OCI-LY1 (cell line): ENCODE measurements around the gene TMEM107.

ENCODE experiments used
- H2AFZ ChIP-seq: fragments of 200-600 bp; sonication (generic), shearing (Covaris generic); 2 replicates; pipeline ENCODE4 v1.6.0; 2014; ENCODE audit warnings: antibody characterized with exemption, mild to moderate bottlenecking, low read length
- H3F3A ChIP-seq: fragments of 200-600 bp; sonication (generic), shearing (Covaris generic); 2 replicates; pipeline ENCODE4 v1.6.0; 2014; ENCODE audit warnings: mild to moderate bottlenecking, antibody characterized with exemption, low read length, moderate library complexity; ENCODE audit not compliant: insufficient read depth
- H3K27ac ChIP-seq: fragments of 200-600 bp; sonication (generic); 2 replicates; pipeline ENCODE4 v1.5.1; 2014; ENCODE audit warnings: low read length, mixed run types, mild to moderate bottlenecking, low read depth; ENCODE audit not compliant: poor library complexity, severe bottlenecking
- H3K27me3 ChIP-seq: fragments of 200-600 bp; sonication (generic); 2 replicates; pipeline ENCODE4 v1.6.0; 2014; ENCODE audit warnings: antibody characterized with exemption, mild to moderate bottlenecking, low read length, moderate library complexity; ENCODE audit not compliant: insufficient read depth
- H3K36me3 ChIP-seq: fragments of 200-600 bp; sonication (generic); 2 replicates; pipeline ENCODE4 v1.6.1; 2014; ENCODE audit warnings: mild to moderate bottlenecking, antibody characterized with exemption, low read length, moderate library complexity, mixed read lengths; ENCODE audit not compliant: insufficient read depth
- H3K4me1 ChIP-seq: fragments of 200-600 bp; sonication (generic); 2 replicates; pipeline ENCODE4 v1.5.1; 2014; ENCODE audit warnings: mild to moderate bottlenecking, low read length, moderate library complexity; ENCODE audit not compliant: insufficient read depth, severe bottlenecking
- H3K4me2 ChIP-seq: fragments of 200-600 bp; sonication (generic), shearing (Covaris generic); 2 replicates; pipeline ENCODE4 v1.6.1; 2014; ENCODE audit warnings: low read length
- H3K4me3 ChIP-seq: fragments of 200-600 bp; sonication (generic); 2 replicates; pipeline ENCODE4 v1.5.1; 2014; ENCODE audit warnings: low read length, low read depth, mild to moderate bottlenecking, mixed read lengths; ENCODE audit not compliant: poor library complexity, severe bottlenecking
- H3K79me2 ChIP-seq: fragments of 200-600 bp; shearing (Covaris generic); 2 replicates; pipeline ENCODE4 v1.6.1; 2016; ENCODE audit warnings: mixed run types, low read length, mixed read lengths; ENCODE audit not compliant: insufficient read depth
- H3K9ac ChIP-seq: fragments of 200-600 bp; sonication (generic), shearing (Covaris generic); 2 replicates; pipeline ENCODE4 v1.6.1; 2014; ENCODE audit warnings: mild to moderate bottlenecking, low read length, mixed read lengths
- H3K9me2 ChIP-seq: fragments of 200-600 bp; sonication (generic), shearing (Covaris generic); 2 replicates; pipeline ENCODE4 v1.6.1; 2014; ENCODE audit warnings: low read depth, mild to moderate bottlenecking, low read length, mixed read lengths
- H3K9me3 ChIP-seq: fragments of 200-600 bp; shearing (Covaris generic); 2 replicates; pipeline ENCODE4 v1.6.1; 2014; ENCODE audit warnings: low read length, mixed read lengths
- H4K20me1 ChIP-seq: fragments of 200-600 bp; sonication (generic), shearing (Covaris generic); 2 replicates; pipeline ENCODE4 v1.6.0; 2016; ENCODE audit warnings: mild to moderate bottlenecking, low read length; ENCODE audit not compliant: insufficient read depth
- EZH2 ChIP-seq: fragments of 200-600 bp; sonication (generic), shearing (Covaris generic); IDR thresholded peaks from 2 replicates; pipeline ENCODE4 v1.8.0; 2017; ENCODE audit warnings: borderline replicate concordance, mixed run types, mild to moderate bottlenecking, antibody characterized with exemption, low read length, moderate library complexity, mixed read lengths
- TF ChIP-seq, protein P1 (sequence below): fragments of 200-600 bp; sonication (generic), shearing (Covaris generic); IDR thresholded peaks from 2 replicates; pipeline ENCODE4 v1.5.1; 2017; ENCODE audit warnings: mild to moderate bottlenecking, antibody characterized with exemption, low read length, moderate library complexity, mixed read lengths

TMEM107 gene

DNA sequence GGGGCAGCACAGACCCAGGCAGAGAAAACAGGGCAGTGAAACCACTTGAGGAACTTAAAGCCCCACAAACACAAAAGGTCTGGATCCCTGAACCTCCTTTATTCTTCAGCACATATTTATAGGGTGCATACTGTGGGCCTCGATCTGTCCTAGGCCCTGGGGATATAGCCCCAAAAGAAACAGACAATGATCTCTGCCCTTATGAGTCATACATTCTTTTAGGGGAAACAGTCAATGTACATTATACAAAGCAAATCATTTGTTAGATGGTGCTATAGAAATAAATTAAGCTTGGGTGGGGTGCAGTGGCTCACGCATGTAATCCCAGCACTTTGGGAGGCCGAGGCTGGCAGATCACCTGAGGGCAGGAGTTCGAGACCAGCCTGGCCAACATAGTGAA, 42.2 kb downstream of the TMEM107 start:
- no peak overlapping the region for H3K4me2 ChIP-seq
- no peaks in the 10 kb centered on the region for H3K9me2 ChIP-seq
- TF ChIP-seq, protein P1, sequence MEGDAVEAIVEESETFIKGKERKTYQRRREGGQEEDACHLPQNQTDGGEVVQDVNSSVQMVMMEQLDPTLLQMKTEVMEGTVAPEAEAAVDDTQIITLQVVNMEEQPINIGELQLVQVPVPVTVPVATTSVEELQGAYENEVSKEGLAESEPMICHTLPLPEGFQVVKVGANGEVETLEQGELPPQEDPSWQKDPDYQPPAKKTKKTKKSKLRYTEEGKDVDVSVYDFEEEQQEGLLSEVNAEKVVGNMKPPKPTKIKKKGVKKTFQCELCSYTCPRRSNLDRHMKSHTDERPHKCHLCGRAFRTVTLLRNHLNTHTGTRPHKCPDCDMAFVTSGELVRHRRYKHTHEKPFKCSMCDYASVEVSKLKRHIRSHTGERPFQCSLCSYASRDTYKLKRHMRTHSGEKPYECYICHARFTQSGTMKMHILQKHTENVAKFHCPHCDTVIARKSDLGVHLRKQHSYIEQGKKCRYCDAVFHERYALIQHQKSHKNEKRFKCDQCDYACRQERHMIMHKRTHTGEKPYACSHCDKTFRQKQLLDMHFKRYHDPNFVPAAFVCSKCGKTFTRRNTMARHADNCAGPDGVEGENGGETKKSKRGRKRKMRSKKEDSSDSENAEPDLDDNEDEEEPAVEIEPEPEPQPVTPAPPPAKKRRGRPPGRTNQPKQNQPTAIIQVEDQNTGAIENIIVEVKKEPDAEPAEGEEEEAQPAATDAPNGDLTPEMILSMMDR: no peak
- TF ChIP-seq EZH2: no peak
- no peaks in the 10 kb centered on the region for H3K36me3 ChIP-seq
- no peaks in the 10 kb centered on the region for H3K9me3 ChIP-seq
- H3K4me1 ChIP-seq: peaks cover 6% of the 10 kb centered on the region
- H3K4me3 ChIP-seq: no peak overlapping the region
- no peaks in the 10 kb centered on the region for H3K79me2 ChIP-seq
- no peak overlapping the region for H2AFZ ChIP-seq
- H4K20me1 ChIP-seq: no peaks in the 10 kb centered on the region
- no peak overlapping the region for H3K9ac ChIP-seq
- H3K27ac ChIP-seq: no peak overlapping the region
- no peaks in the 10 kb centered on the region for H3K27me3 ChIP-seq
- no peaks in the 10 kb centered on the region for H3F3A ChIP-seq

DNA sequence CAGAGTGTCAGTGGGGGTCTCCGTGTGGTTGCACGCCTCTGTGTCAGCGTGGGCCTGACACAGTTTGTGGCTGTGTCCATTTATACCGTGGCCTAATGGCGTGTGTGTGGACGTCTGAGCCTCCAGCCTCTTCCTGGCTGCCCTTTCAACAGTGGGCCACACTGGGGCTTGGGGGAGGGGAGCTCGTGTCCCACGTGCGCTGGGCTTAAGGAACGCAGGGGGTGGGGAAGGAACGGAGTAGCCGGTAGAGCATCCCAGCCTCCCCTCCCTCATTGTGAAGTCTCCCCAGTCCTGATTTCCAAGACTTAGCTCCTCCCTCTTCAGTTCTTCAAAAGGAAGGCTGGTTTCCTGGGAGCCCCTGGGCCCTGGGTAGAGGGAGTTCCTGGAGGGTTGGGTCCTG, 42.8 kb downstream of the TMEM107 start:
- H3K4me1 ChIP-seq: peaks cover 5% of the 10 kb centered on the region
- H3F3A ChIP-seq: no peaks in the 10 kb centered on the region
- H3K9ac ChIP-seq: no peak overlapping the region
- no peak overlapping the region for H3K4me2 ChIP-seq
- no peaks in the 10 kb centered on the region for H3K27me3 ChIP-seq
- H3K9me3 ChIP-seq: no peaks in the 10 kb centered on the region
- no peaks in the 10 kb centered on the region for H3K9me2 ChIP-seq
- H3K27ac ChIP-seq: no peak overlapping the region
- no peaks in the 10 kb centered on the region for H3K36me3 ChIP-seq
- no peaks in the 10 kb centered on the region for H4K20me1 ChIP-seq
- no peak overlapping the region for H2AFZ ChIP-seq
- TF ChIP-seq, protein P1: no peak
- no peak for TF ChIP-seq EZH2
- H3K79me2 ChIP-seq: no peaks in the 10 kb centered on the region
- no peak overlapping the region for H3K4me3 ChIP-seq

DNA sequence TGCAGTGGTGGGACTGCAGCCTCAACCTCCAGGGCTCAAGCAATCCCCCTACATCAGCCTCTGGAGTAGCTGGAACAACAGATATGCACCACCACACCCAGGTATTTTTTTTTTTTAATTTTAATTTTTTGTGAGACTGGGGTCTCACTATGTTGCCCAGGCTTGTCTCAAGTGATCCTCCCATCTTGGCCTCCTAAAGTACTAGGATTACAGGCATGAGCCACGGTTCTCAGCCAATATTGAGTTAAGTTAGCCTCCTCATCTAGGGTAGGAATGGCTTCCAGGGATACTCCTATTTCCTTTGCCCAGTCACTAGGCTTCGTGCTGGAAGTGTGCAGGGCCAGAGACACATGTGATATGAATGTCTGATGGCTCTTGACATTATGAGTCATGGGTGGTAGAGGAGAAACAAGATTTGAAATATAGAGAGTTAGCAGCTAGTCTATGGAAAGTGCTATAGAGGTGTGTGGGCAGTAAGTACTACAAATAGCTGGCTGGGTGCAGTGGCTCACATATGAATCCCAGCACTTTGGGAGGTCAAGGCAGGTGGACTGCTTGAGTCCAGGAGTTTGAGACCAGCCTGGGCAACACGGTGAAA, 44.2 kb downstream of the TMEM107 start:
- Histone ChIP-seq H3F3A (peaks cover 2% of the 10 kb centered on the region), H3K27me3 (no peaks in the 10 kb centered on the region), H3K36me3 (no peaks in the 10 kb centered on the region), H2AFZ (no peak overlapping the region), H3K27ac (no peak overlapping the region), H3K4me1 (peaks cover 4% of the 10 kb centered on the region), H4K20me1 (no peaks in the 10 kb centered on the region), H3K9me2 (no peaks in the 10 kb centered on the region), H3K9ac (no peak overlapping the region), H3K4me2 (no peak overlapping the region), H3K79me2 (no peaks in the 10 kb centered on the region), H3K9me3 (no peaks in the 10 kb centered on the region), H3K4me3 (no peak overlapping the region)
- TF ChIP-seq EZH2: no peak
- TF ChIP-seq, protein P1: no peak
